Astrocyte (in vitro differentiated cells and primary cell): ENCODE results near the gene IFNA6. TPM values are rescaled to one million over a fixed set of nuclear protein-coding genes. Genes with fewer than 3 reads are reported as not detected.

Experiments
- DNase-seq: peaks from one replicate; pipeline ENCODE4 v3.0.0-alpha.2; 2010; ENCODE audit warnings: low read depth
- FAIRE-seq: peaks from 2 replicates; lab custom pipeline; 2011; peaks lifted over from hg19 to GRCh38; lab: Jason Lieb, UNC
- H2AFZ ChIP-seq: 2 replicates; pipeline ENCODE4 v1.6.0; 2012; ENCODE audit warnings: low read depth, low read length, inconsistent platforms
- H3K27ac ChIP-seq: 2 replicates; pipeline ENCODE4 v1.5.1; 2011; ENCODE audit warnings: low read depth, low read length, inconsistent platforms
- H3K27me3 ChIP-seq: 2 replicates; pipeline ENCODE4 v1.6.0; 2011; ENCODE audit warnings: low read length, inconsistent platforms; ENCODE audit not compliant: insufficient read depth
- H3K36me3 ChIP-seq: 2 replicates; pipeline ENCODE4 v1.5.1; 2011; ENCODE audit warnings: low read length, inconsistent platforms; ENCODE audit not compliant: insufficient read depth
- H3K4me1 ChIP-seq: 2 replicates; pipeline ENCODE4 v1.5.1; 2011; ENCODE audit warnings: low read length, inconsistent platforms; ENCODE audit not compliant: insufficient read depth
- H3K4me2 ChIP-seq: 2 replicates; pipeline ENCODE4 v1.6.0; 2012; ENCODE audit warnings: low read length, inconsistent platforms
- H3K4me3 ChIP-seq: 2 replicates; pipeline ENCODE4 v1.5.1; 2011; ENCODE audit warnings: low read depth, mild to moderate bottlenecking, low read length, inconsistent platforms; ENCODE audit not compliant: insufficient read depth
- H3K79me2 ChIP-seq: 2 replicates; pipeline ENCODE4 v1.6.0; 2012; ENCODE audit warnings: mild to moderate bottlenecking, low read length, inconsistent platforms; ENCODE audit not compliant: insufficient read depth
- H3K9ac ChIP-seq: 2 replicates; pipeline ENCODE4 v1.6.0; 2012; ENCODE audit warnings: mild to moderate bottlenecking, low read length, inconsistent platforms
- H3K9me3 ChIP-seq: 2 replicates; pipeline ENCODE4 v1.5.1; 2012; ENCODE audit warnings: low read depth, mild to moderate bottlenecking, low read length, inconsistent platforms; ENCODE audit not compliant: insufficient read depth
- H4K20me1 ChIP-seq: 2 replicates; pipeline ENCODE4 v1.6.0; 2012; ENCODE audit warnings: low read length, inconsistent platforms; ENCODE audit not compliant: insufficient read depth
- H3K27ac Mint-ChIP-seq: one replicate; pipeline ENCODE4 v1.8.0; 2021; ENCODE audit warnings: mild to moderate bottlenecking, mixed read lengths; ENCODE audit not compliant: unreplicated experiment
- H3K27me3 Mint-ChIP-seq: one replicate; pipeline ENCODE4 v1.8.0; 2021; ENCODE audit warnings: low read depth, mixed read lengths; ENCODE audit not compliant: unreplicated experiment
- H3K36me3 Mint-ChIP-seq: one replicate; pipeline ENCODE4 v1.8.0; 2021; ENCODE audit warnings: low read depth, mixed read lengths; ENCODE audit not compliant: unreplicated experiment
- H3K4me1 Mint-ChIP-seq: one replicate; pipeline ENCODE4 v1.8.0; 2021; ENCODE audit warnings: low read depth, mixed read lengths; ENCODE audit not compliant: unreplicated experiment
- H3K4me3 Mint-ChIP-seq: one replicate; pipeline ENCODE4 v1.8.0; 2021; ENCODE audit warnings: mild to moderate bottlenecking, moderate library complexity, mixed read lengths; ENCODE audit not compliant: unreplicated experiment
- H3K9me3 Mint-ChIP-seq: one replicate; pipeline ENCODE4 v1.8.0; 2021; ENCODE audit warnings: mild to moderate bottlenecking, mixed read lengths; ENCODE audit not compliant: unreplicated experiment
- CTCF ChIP-seq: IDR thresholded peaks from 2 replicates; pipeline ENCODE4 v1.5.1; 2011; ENCODE audit warnings: low read depth, mild to moderate bottlenecking, inconsistent platforms, low read length, moderate library complexity; ENCODE audit not compliant: insufficient read depth
- EZH2 ChIP-seq: IDR thresholded peaks from 2 replicates; pipeline ENCODE4 v1.6.1; 2012; ENCODE audit warnings: mild to moderate bottlenecking, low read length, inconsistent platforms; ENCODE audit not compliant: insufficient read depth
- total RNA-seq: library from RNA; stranded (reverse); gene quantifications from 2 replicates; pipeline ENCODE4 v1.2.1, GENCODE V29; 2021

IFNA6 gene
- total RNA-seq, 1 donor from 2014 or later: not detected

- no peaks in the 10 kb centered on the region for H3K9me3 Mint-ChIP-seq
- Histone ChIP-seq H2AFZ (no peak overlapping the region), H3K9ac (no peak overlapping the region), H3K27ac (no peak overlapping the region), H3K9me3 (no peaks in the 10 kb centered on the region), H4K20me1 (peaks cover 48% of the 10 kb centered on the region), H3K4me2 (no peak overlapping the region), H3K79me2 (peaks cover 44% of the 10 kb centered on the region), H3K27me3 (no peaks in the 10 kb centered on the region), H3K4me1 (no peaks in the 10 kb centered on the region), H3K4me3 (no peak overlapping the region), H3K36me3 (peaks cover 16% of the 10 kb centered on the region)
- no peak overlapping the region for H3K27ac Mint-ChIP-seq
- H3K27me3 Mint-ChIP-seq: no peaks in the 10 kb centered on the region
- no peak for FAIRE-seq
- H3K4me1 Mint-ChIP-seq: peaks cover under 1% of the 10 kb centered on the region
- TF ChIP-seq CTCF (no peak), EZH2 (no peak)
- H3K36me3 Mint-ChIP-seq: peaks cover 5% of the 10 kb centered on the region
- no peak for DNase-seq
- H3K4me3 Mint-ChIP-seq: no peak overlapping the region
Observed at GRCh38 chr9:21324047-21324446, 26.6 kb downstream of the IFNA6 start.

DNA sequence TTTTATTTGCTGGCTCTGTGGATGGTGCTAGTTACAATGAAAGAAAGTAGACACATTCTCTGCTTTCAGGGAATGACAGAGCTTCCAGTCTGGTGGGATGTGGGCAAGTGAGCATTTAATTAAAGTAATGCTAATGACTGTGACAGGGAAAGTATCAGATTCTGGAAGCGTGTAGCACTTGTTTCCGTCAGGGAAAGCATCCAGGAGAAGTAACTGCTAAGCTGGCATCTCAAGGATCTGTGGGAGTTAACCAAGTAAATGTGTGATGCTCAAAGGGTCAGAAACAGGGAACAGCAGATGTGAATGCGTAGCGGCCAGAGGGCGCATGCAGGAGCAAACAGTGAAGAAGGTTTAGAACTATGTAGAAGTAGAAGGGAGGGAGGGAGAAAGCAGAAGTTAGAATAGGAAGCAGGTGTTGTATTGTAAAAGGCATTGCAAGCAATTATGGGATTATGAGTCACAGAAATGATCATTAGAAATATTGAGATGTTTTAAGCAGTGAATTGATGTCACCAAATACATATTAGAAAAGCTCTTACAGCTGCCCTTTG is 27.7 kb downstream of the IFNA6 start:
- Histone ChIP-seq H3K4me2 (no peak overlapping the region), H3K9me3 (no peaks in the 10 kb centered on the region), H3K79me2 (peaks cover 33% of the 10 kb centered on the region), H3K27ac (no peak overlapping the region), H3K4me1 (no peaks in the 10 kb centered on the region), H3K36me3 (peaks cover 16% of the 10 kb centered on the region), H4K20me1 (peaks cover 37% of the 10 kb centered on the region), H3K4me3 (no peak overlapping the region), H3K27me3 (no peaks in the 10 kb centered on the region), H2AFZ (no peak overlapping the region), H3K9ac (no peak overlapping the region)
- FAIRE-seq (peak; percentile 26), DNase-seq (no peak)
- H3K27me3 Mint-ChIP-seq: no peaks in the 10 kb centered on the region
- TF ChIP-seq CTCF (no peak), EZH2 (no peak)
- H3K4me3 Mint-ChIP-seq: no peak overlapping the region
- peaks cover 5% of the 10 kb centered on the region for H3K36me3 Mint-ChIP-seq
- no peaks in the 10 kb centered on the region for H3K9me3 Mint-ChIP-seq
- H3K27ac Mint-ChIP-seq: no peak overlapping the region
- peaks cover 3% of the 10 kb centered on the region for H3K4me1 Mint-ChIP-seq

DNA sequence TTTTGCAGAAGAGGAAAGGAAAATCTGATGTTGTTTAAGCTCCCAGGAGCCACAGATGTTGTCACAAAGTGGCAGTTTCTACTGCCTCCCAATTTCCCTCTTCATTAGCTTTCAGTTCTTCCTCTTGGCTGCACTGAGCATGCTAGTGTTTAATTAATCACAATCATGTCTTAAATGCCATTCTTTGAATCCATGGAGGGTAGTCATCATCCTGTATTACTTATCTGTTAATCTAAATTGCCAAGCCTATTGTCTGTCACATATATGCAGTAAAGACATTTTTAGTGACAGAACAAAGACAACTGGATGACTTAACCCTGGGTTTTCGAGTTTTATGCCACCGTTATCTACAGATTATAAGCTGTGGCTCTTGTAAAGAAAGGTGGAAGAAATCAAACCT is 30.2 kb downstream of the IFNA6 start:
- Histone ChIP-seq H3K9me3 (no peaks in the 10 kb centered on the region), H3K27ac (no peak overlapping the region), H3K27me3 (no peaks in the 10 kb centered on the region), H3K79me2 (peaks cover 9% of the 10 kb centered on the region), H3K4me3 (no peak overlapping the region), H3K4me2 (no peak overlapping the region), H4K20me1 (peaks cover 14% of the 10 kb centered on the region), H3K9ac (no peak overlapping the region), H3K36me3 (peaks cover 11% of the 10 kb centered on the region), H3K4me1 (no peaks in the 10 kb centered on the region), H2AFZ (no peak overlapping the region)
- Mint-ChIP-seq H3K36me3 (peaks cover 5% of the 10 kb centered on the region), H3K27me3 (peaks cover 6% of the 10 kb centered on the region), H3K4me3 (no peak overlapping the region), H3K9me3 (no peaks in the 10 kb centered on the region), H3K27ac (no peak overlapping the region), H3K4me1 (peaks cover 3% of the 10 kb centered on the region)
- no peak for TF ChIP-seq CTCF
- no peak for TF ChIP-seq EZH2
- no peak for DNase-seq
- FAIRE-seq: no peak
